ENCODE results near the gene MRPL1.
"Not testable (repeated sequence)": the region's sequence is repeated elsewhere in the genome, so short reads cannot be mapped to it uniquely, and the experiment has no call there.

Gene MRPL1

DNA sequence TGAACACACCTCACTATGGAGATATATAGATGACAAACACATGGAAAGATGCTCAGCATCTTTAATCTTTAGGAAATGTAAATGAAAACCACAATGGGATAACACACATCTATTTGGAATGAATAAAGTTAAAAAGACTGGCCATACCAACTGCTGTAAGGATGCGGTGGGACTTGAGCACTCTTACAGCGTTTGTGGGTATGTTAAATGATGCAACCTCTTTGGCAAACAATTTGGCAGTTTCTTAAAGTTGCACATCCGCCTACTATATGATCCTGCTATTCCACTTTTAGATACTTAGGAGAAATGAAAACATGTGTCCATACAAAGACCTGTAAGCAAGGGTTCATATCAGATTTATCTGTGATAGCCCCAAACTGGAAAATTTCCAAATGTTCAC, 50.7 kb downstream of the MRPL1 start:
- no peak for DNase-seq (ENCODE audit: low read depth)

DNA sequence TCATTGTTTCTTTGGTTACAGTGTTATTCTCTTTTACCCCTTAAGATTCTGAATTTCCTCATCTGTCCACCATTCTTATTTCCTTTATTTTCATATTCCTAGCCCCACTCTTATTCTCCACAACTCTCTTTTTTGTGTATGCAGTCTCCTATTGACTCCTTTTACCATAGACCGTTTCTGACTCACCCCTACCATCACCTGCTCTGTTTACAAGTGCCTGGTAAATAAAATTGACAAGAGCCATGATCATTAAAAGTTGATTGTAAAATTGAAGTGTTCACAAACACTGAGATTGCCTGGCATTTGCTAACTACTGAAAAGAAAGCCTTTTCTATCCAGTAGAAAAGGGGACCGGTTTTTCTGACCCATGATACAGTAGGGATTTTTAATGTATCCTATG, 54.4 kb downstream of the MRPL1 start:
- no peak for DNase-seq (ENCODE audit: low read depth)

DNA sequence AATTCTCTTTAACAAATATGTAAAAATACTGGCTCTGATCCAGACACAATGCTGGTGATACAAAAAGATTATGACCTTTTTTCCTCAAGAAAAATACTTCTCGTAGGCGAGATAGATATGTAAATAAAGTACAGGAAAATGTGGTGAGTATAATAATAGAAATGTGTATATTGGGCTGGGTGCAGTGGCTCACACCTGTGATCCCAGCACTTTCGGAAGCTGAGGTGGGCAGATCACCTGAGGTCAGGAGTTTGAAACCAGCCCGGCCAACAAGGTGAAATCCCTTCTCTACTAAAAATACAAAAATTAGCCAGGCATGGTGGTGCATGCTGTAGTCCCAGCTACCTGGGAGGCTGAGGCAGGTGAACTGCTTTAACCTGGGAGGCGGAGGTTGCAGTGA, 55.0 kb downstream of the MRPL1 start:
- no peak for DNase-seq (ENCODE audit: low read depth)

DNA sequence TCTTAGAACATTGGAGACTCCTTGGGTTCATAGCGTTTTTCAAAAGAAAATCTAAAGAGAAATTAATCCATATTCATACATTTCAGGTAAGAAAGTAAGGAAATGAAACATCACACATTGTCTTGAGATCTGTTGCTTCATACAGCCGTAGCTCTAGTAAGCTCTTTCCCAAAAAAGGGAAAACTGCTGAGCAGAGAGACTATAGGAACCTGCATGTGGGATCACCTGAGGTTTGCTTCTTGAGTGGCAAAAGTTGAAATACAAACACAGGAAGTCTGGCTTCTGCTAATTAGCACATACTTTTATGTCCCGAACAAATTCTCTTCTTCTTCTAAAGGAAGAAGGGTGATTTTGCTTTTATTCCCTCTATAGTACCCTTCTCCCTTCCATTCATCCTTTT, 57.7 kb downstream of the MRPL1 start:
- peak; percentile 6 for DNase-seq (ENCODE audit: low read depth)

DNA sequence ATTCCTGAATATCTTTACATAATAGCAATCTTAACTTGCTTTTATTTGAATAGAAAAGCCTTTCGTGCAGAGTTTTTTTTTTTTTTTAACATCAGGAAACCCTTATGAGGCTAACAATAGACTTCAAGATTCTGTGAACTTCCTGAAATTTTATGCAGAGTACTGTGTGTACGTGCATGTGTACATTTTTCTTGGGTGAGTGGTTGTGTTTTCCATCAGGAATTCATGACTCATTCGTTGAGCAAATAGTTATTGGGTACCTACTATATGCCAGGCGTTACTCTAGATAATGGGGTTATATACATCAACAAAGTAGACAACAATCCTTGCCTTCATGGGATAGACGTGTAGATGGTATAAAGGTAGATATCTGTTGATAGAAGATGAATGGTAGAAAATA, 59.1 kb downstream of the MRPL1 start:
- DNase-seq (ENCODE audit: low read depth): peak; percentile 91

DNA sequence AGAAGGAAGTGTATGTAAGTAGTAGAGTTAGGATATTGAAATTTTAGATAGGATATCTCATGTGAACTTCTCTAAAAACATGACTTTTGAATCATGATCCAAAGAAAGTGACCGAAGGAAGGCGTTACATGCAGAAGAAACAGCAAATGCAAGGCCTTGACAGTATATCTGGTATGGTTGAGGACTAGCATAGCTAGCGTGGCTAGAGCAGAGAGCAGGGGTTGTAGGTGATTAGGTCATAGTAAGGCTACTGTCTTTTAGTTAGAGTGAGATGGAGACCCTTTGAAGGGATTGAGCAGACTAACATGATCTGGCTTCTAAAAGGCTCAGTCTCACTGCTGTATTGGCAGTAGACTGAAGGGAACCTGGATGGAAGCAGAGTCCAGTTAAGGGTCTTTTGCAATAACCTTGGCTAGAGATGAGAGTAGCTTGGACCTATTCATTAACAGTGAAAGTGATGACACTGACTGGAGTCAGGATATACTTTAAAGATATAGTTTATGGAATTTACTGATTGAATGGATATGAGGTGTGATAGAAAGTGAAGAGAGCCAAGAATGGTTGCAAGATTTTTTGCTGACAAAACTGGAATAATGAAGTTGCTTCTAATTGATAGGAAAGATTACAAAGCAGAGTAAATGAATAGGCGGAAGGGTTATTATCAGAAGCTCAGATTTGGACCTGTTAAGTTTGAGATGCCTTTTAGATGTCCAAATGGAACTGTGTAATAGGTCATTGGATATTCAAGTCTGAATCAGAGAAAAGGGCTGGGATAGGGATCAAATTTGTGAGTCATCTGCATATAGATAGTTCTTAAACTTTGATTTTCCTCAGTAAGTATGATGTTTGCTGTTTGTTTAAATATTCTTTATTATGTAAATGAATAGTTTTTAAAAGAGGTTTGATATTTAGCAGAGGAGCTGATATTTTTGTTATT, 59.8 kb downstream of the MRPL1 start:
- peak; percentile 68 for DNase-seq (ENCODE audit: low read depth)

DNA sequence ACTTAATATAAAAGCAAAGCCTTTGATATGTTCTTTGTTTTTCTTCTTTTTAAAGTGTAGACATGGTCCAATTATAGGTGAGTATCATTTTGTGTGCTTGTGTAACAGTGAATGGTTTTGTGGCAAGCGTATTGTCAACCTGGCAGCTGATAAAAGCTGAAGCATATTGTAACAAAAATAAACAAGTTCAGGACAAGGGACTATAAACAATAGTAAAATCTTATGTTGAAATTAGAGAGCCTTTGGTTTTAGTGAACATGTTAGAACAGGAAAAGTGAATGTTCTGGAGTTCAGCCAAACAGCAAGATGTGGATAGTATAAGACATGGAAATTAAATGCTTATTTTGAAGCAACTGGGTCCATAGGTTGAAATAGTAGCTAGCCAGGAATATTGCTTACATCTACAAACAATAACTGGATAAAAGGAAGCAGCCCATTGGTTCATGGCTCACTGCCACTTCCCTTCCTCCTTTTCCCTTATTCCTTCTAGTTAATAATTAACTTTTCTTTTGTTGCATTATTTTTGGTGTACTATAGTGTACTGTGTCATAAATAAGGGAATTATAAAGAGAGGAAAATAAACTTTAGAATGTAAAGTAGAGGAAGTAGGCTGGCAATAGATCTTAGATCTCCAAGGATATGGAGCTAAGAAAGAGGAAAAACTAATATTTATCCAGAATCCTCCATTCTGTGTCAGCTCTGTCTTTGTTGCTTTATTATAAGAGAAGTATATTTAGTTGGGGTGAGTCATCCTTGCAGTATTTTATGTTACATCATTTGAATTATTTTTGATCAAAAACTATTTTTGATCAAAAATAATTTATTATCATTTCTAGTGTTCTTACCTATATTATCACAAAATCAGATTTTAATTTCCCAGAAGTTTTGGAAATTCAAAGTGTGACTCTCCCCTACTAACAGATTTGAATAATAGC, 65.6 kb downstream of the MRPL1 start:
- peak; percentile 74 for DNase-seq (ENCODE audit: low read depth)

DNA sequence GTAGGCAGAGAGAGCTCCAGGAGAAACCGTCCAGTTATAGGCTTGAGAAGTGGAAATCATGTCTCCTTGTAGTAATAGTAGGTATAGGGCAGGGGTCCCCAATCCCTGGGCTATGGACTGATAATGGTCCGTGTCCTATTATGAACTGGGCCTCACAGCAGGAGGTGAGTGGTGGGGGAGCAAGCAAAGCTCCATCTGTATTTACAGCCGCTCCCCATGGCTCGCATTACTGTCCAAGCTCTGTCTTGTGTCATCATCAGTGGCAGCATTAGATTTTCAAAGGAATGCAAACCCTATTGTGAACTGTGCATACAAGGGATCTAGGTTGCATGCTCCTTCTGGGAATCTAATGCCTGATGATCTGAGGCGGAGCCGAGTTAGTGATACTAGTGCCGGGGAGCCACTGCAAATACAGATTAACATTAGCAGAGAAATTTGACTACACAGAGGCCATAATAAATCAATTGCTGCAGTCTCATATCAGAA, 67.6 kb downstream of the MRPL1 start:
- DNase-seq (ENCODE audit: low read depth): no peak

DNA sequence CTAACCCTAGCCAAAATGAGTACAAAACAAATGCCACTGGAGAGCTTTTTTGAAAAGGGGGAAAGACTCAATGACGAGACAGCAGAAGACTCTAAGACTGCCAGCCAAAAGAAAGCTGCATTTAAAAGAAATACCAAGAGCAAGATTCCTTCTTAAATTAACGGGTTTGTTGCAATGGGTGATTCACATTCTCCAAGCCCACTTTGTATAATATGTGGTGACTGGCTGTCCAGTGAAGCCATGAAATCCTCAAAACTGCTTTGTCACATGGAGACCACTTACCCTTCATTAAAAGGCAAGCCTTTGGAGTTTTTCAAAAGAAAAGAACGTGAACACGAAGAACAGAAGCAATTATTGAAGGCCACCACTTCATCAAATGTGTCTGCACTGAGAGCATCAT, 68.2 kb downstream of the MRPL1 start:
- DNase-seq (ENCODE audit: low read depth): peak; percentile 33

DNA sequence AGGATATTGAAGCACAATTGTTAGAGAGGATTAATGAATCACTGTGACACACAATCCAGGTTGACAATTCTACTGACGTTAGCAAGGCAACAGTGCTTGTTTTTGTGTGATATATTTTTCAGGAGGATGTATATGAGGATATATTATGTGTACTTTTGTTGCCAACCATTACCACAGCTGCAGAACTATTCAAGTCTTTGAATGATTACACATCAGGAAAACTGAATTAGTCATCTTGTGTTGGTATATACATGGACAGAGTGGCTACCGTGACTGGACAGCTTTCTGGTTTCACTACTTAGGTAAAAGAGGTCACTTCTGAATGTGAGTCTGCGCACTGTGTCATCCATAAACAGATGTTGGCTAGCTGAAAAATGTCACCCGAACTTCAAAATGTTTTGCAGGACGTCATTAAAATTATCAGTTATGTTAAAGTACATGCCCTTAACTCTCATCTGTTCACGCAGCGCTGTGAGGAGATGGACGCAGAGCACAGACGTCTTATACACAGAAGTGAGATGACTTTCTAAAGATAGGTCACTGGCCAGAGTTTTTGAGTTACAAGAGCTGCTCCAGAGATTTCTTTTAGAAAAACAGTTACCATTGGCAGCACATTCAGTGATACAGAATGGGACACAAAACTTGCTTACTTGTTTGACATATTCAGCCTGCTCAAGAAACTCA, 69.0 kb downstream of the MRPL1 start:
- DNase-seq (ENCODE audit: low read depth): peak; percentile 94

DNA sequence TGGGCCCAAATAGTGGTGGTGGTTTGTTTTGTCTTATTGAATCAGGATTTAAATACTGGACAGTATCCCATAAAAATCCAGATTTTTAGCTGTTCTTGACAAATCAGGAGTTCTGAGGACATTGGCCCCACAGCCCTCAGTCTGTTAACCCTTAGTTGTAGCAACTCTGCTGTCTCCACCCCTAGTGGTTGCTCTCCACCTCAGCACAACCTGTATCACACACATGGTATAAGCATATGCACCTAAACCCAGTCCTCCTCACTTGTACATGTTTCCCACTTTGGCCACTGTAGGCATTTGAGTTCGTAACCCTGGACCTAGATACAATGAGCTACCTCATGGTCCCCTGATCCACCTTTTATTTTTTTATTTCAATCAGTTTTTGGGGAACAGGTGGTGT, 75.9 kb downstream of the MRPL1 start:
- no peak for DNase-seq (ENCODE audit: low read depth)

DNA sequence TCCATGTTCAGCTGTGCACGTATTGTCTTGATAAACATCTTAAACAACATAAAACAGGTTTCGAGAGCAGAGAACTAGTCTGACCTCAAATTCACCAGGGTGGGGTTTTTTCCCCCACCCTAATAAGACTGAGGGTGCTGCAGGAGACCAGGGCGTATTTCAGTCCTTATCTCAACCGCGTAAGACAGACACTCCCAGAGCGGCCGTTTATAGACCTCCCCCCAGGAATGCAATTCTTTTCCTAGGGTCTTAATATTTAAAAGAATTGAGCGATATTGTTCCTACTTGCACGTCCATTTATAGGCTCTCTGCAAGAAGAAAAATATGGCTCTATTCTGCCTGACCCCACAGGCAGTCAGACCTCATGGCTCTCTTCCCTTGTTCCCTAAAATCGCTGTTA, 83.3 kb downstream of the MRPL1 start:
- DNase-seq (ENCODE audit: low read depth): not testable (repeated sequence)

DNA sequence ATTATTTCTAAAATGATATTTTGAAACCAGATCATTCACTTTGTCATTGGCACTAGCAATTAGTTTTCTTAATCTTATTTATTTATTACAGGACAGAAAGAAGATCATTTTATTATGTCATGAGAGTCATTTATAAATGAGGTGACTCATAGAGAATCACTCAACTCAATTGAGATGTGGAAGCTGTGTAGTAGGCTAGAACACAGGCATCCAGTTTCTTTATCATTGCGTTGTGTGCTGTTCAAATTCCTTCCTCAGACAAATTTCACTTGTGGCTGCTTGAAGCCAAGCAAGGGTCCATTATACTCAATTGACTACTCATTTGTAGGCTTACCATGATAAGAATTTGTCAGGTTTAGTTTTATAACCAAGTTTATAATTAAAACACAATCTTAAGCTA, 87.6 kb downstream of the MRPL1 start:
- DNase-seq (ENCODE audit: low read depth): peak; percentile 12

DNA sequence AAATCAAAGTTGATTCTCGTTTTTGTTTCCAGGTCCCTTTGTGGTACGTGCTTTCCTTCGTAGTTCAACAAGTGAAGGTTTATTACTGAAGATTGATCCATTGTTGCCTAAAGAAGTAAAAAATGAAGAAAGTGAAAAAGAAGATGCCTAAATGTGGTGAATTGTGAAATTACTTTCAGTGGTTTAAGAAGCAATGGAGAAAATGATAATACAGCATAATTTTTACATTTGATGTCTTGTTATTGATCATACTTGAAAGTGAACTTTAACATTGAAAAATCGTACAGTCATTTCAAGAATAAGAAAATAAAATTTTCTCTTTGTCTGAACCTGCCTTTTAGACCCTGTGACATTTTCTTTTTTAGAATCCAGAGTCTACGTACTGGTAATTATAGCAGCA, 89.8 kb downstream of the MRPL1 start:
- no peak for DNase-seq (ENCODE audit: low read depth)

DNA sequence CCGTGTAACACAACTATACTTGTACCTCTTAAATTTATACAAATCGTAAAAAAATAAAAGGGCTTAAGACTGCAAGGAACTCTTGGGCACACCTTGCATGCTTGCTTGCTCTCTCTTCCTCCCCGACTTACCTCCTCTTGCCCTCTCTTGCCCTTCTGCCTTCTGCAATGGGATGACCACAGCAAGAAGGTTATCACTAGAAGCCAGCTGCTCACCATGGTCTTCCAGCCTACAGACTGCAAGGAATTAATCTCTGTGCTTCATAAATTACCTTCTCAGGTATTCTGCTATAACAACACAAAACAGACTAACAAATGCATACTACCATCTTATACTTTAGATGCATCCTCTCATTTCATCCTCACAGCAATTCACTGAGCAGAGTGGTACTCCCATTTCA, 92.1 kb downstream of the MRPL1 start:
- no peak for DNase-seq (ENCODE audit: low read depth)

DNA sequence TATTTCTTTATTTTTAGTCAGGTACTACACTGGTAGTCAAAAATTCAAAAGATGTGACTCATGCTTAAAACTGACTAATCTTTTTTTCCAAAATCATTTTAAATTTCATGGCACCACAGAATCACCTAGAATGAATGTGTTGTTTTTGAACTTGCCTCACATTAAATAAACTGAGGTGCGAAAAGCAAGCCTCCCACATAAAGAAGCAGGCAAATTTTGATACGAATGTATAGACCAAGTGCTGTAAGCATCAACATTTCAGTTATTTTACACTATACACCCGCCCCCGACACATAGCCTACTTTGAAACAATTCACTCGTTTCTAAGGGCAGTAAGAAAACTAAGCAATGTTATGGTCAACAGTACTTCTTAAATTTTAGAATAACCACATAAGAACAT, 94.3 kb downstream of the MRPL1 start:
- DNase-seq (ENCODE audit: low read depth): no peak

DNA sequence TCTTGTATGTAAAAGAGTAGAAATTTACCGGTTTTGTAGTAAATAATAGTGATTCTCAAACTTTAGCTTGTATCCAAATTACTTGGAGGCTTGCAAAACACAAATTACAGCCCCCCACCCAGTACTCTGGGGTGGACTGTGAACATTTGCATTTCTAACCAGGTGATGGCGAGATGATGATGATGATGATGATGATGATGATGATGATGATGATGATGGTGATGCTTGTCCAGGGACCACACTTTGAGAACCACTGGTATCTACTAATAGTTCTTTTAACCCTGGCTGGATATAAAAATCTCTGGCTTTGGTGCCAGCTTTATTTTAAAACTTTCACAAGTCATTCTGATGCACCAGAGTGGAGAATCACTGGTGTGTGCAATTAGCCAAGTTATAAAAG, 96.3 kb downstream of the MRPL1 start:
- no peak for DNase-seq (ENCODE audit: low read depth)

DNA sequence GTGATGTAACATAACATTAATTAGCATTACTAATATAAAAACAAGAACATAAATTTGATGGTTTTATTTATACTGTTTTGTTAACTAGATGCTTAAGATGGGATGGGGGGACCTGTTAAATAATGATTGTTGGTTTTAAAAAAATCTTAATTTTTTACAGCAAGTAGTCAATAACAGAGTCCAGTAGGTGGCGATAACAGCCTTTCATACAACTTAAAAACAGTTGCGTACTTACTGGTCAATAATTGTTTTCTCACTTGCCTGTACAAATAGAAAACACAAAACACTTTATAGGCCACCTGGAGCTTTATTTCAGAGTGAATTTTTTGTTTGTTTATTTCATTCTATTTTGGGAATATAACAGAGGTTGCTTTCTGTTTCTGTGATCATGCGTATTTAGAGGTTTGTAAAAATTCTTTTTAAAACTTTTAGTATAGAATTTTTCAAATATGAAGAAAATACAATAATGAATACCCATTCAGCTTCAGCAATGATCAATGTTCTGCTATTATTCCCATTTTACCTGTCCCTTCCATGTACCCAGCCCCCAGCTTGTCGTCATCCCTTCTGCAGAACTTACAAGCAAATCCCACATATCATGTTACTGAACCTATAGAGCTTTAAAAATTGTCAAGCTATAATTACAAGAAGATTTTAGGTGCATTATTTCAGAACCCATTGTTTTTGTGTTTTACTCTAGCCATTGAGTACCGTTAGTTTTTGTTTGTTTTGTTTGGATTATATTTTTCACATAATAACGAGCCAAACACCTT, 97.1 kb downstream of the MRPL1 start:
- peak; percentile 61 for DNase-seq (ENCODE audit: low read depth)

DNA sequence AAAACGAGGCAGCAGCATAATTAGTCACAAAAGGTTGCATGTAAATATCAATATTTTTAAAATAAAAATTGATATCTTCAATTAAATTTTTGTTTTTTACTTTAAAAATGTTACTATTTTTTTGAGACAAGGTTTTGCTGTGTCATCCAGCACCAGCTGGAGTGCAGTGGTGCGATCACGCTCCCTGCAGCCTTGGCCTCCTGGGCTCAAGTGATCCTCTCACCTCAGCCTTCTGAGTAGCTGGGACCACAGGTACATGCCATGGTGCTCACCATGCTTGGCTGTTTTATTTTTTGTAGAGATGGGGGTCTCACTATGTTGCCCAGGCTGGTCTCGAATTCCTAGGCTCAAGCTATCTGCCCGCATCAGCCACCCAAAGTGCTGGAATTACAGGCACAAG, 97.7 kb downstream of the MRPL1 start:
- no peak for DNase-seq (ENCODE audit: low read depth)

DNA sequence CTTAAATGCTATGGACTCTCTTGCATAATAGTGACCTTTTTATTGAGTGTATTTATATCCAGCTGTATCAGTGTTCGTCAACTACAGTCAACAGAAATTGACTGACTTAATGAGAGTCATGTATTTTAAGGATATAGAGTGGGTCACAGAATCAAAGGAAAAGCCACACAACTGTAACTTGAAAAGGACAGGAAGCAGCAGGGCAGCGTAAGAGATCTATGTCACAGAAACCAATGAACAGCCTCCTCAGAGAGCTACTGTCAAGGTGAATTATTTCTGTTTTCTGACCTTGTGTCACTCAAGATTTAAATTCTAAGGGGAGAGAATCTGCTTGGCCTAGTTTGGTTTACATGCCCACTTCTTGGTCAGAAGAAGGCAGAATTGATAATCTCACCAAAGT, 100.4 kb downstream of the MRPL1 start:
- no peak for DNase-seq (ENCODE audit: low read depth)

DNA sequence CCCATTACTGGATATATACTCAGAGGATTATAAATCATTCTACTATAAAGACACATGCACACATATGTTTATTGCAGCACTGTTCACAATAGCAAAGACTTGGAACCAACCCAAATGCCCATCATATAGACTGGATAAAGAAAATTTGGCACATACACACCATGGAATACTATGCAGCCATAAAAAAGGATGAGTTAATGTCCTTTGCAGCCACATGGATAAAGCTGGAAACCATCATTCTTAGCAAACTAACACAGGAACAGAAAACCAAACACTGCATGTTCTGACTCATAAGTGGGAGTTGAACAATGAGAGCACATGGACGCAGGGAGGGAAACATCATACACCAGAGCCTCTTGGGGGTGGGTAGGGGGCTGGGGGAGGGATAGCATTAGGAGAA, 111.0 kb downstream of the MRPL1 start:
- not testable (repeated sequence) for DNase-seq (ENCODE audit: low read depth)
